ENCODE data around the gene HES3.

HES3 gene

DNA sequence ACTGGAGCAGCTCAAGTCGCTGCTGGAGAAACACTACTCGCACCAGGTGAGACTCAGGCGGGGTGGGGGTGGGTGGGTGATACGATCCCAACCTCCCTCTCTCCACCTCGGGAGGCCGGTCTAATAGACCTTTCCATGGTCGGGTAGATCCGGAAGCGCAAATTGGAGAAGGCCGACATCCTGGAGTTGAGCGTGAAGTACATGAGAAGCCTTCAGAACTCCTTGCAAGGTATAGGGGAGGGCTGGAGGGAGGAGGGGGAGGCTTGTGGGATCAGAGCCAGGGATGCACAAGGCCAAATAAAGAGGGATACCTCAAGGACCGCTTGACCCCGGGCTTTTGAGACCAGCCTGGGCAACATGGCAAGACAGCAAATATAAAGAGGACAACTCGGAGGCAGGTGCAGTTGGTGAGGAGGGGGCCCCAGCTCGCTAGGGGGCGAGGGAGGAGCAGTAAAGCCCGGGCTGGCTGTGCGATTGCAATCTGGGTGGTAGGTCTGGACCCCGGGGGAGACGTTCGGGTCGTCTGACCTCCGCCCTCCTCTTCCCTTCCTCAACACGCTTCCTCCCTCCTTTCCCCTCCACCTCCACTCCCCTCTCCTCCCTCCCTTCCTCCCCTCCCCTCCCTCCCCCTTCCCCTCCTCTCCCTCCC lies 546 bp downstream of the HES3 start:
- H3K9me3 ChIP-seq (ENCODE audit: severe bottlenecking) = no peaks in the 10 kb centered on the region
- H3K27me3 ChIP-seq (ENCODE audit: insufficient read depth, low read depth, severe bottlenecking) = no peaks in the 10 kb centered on the region
- TF ChIP-seq, protein P1, sequence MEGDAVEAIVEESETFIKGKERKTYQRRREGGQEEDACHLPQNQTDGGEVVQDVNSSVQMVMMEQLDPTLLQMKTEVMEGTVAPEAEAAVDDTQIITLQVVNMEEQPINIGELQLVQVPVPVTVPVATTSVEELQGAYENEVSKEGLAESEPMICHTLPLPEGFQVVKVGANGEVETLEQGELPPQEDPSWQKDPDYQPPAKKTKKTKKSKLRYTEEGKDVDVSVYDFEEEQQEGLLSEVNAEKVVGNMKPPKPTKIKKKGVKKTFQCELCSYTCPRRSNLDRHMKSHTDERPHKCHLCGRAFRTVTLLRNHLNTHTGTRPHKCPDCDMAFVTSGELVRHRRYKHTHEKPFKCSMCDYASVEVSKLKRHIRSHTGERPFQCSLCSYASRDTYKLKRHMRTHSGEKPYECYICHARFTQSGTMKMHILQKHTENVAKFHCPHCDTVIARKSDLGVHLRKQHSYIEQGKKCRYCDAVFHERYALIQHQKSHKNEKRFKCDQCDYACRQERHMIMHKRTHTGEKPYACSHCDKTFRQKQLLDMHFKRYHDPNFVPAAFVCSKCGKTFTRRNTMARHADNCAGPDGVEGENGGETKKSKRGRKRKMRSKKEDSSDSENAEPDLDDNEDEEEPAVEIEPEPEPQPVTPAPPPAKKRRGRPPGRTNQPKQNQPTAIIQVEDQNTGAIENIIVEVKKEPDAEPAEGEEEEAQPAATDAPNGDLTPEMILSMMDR (IDR thresholded peaks at IDR 0.05; ENCODE audit: low read depth, low read length) = 0 out of 2 replicates have a peak, but pooled peaks have one; percentile 12
- H3K36me3 ChIP-seq = no peaks in the 10 kb centered on the region
- H3K4me3 ChIP-seq (ENCODE audit: low read depth, low read length) = peak overlapping the region; percentile 77; the same call in 1 of the 2 replicates
- 0 out of 2 replicates have a peak overlapping the region, but pooled peaks have one; percentile 39 for H3K27ac ChIP-seq
- no peak for DNase-seq

DNA sequence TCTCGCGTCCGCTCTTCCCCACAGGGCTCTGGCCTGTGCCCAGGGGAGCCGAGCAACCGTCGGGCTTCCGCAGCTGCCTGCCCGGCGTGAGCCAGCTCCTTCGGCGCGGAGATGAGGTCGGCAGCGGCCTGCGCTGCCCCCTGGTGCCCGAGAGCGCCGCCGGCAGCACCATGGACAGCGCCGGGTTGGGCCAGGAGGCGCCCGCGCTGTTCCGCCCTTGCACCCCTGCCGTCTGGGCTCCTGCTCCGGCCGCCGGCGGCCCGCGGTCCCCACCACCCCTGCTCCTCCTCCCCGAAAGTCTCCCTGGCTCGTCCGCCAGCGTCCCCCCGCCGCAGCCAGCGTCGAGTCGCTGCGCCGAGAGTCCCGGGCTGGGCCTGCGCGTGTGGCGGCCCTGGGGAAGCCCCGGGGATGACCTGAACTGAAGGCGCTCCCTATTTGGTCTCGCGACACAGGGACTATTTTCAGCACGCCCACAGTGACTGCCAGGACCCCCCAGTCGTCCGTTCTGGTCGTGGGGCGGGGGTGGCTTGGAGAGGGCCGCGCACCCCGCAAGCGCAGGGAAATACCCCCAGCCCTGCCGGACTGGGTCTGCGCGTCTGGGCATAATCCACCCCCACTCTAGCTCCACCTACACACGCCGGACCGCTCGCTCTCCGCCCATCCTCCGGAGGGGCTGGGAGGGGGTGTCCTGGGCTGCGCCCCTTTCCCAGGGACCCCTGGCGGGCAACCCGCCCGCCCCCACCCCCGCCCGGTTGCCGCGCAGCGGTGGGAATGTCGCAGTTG lies 1.3 kb downstream of the HES3 start:
- Histone ChIP-seq H3K9me3 (ENCODE audit: severe bottlenecking) (no peaks in the 10 kb centered on the region), H3K27ac (peak overlapping the region; percentile 63), H3K36me3 (no peaks in the 10 kb centered on the region), H3K4me3 (ENCODE audit: low read depth, low read length) (peak overlapping the region; percentile 77), H3K27me3 (ENCODE audit: insufficient read depth, low read depth, severe bottlenecking) (no peaks in the 10 kb centered on the region)
- TF ChIP-seq, protein P1 (IDR thresholded peaks at IDR 0.05; ENCODE audit: low read depth, low read length) = peak; percentile 90
- peak; percentile 83 for DNase-seq

DNA sequence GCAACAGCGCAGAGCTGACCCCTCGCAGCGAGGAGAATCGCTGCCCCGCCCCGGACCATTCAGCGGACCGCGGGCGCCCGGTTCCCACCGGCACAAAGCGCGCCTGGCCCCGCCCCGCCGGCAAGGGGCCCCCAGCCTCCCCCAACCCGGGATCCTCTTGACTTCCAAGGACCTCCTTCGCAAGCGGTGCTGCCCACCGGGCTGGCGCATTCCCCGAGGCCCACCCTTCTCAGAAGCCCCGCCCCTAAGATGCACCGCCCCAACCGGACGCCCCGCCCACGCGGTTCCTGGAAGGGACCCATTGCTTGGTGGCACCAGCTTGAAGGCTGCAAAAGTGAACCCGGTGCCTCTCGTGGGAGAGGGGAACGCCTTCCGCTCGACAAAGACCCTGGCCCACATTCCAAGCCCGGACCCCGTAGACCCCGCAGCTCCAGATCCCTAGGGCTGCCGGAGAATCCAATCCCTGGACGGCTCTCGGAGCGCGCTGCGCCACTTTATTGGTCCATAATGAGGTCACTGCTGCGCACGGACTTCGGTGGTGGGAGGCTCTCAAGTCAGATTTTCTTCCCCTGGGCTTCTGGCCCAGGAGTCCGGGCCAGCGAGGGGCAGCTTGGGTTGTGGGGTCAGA lies 2.0 kb downstream of the HES3 start:
- DNase-seq = peak; percentile 94
- H3K4me3 ChIP-seq (ENCODE audit: low read depth, low read length) = peak overlapping the region; percentile 77
- H3K27me3 ChIP-seq (ENCODE audit: insufficient read depth, low read depth, severe bottlenecking) = no peaks in the 10 kb centered on the region
- no peaks in the 10 kb centered on the region for H3K9me3 ChIP-seq (ENCODE audit: severe bottlenecking)
- no peaks in the 10 kb centered on the region for H3K36me3 ChIP-seq
- TF ChIP-seq, protein P1 (IDR thresholded peaks at IDR 0.05; ENCODE audit: low read depth, low read length) = no peak
- H3K27ac ChIP-seq = peak overlapping the region; percentile 63

DNA sequence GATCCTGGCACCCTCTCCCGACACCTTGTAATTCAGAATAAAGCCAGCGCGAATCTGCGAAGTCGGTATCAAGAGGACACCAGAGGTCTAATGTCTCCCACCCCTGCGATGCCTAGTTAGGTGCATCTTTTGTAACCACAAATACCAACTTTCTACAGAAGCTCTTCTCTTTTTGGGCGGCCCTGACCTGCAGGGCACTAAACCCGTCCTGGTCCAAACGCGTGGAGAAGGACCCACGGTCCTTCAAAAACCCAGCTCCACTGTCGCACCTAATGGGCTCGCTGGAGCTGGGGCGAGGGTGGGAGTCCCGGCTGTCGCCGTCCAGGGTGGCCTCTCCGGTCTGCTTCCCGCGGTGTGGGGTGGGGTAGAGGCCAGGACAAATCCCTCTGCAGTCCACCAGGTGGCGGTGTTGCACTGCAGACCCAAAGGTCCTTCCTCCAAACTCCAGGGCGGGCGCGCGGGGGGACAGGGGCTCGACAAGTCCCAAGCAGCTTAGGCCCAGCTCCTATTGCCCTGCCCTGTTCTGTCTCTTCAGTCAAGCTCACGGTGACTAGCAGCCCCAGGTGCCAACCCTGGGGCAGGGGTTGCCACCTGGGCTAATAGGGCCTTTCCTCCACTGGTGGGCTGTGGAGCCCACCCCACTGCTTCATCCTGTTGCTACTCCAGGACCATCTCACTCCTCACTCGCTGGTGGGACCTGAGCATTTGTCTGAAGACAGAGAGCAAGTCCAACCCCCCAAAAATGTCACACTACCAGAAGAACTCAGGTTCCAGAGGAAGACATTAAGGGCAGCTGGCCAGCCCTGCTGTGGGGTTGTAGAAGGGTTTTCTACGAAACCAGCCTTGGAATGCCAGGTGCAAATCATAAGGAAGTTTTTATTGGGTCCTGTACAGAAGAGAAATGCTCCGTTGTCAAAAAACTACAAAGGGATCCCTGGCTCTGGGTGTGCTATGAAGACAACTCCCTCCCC lies 2.8 kb downstream of the HES3 start:
- TF ChIP-seq, protein P1 (IDR thresholded peaks at IDR 0.05; ENCODE audit: low read depth, low read length) = peak; percentile 94
- Histone ChIP-seq H3K9me3 (ENCODE audit: severe bottlenecking) (no peaks in the 10 kb centered on the region), H3K36me3 (no peaks in the 10 kb centered on the region), H3K27me3 (ENCODE audit: insufficient read depth, low read depth, severe bottlenecking) (no peaks in the 10 kb centered on the region), H3K4me3 (ENCODE audit: low read depth, low read length) (peak overlapping the region; percentile 77), H3K27ac (peak overlapping the region; percentile 48)
- DNase-seq = peak; percentile 95

DNA sequence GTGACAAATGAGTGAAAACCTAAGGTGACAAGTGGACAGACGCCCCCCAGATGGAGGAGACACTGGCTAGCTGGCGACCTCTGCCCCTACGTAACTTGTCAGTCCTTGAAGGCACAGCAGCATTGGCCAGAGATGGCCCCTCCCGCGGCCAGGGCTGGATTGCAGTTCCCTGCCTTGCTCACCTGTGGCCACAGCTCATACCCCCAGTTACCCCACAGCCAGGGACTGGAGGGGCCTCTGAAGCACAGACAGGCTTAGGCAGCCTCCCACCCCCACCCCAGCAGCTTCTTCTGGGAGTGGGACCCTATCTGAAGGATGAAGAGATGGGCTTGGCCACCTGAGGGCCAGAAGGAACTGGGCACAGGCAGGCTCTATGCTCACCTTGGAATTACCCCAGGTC lies 3.7 kb downstream of the HES3 start:
- TF ChIP-seq, protein P1 (IDR thresholded peaks at IDR 0.05; ENCODE audit: low read depth, low read length) = no peak
- H3K9me3 ChIP-seq (ENCODE audit: severe bottlenecking) = no peaks in the 10 kb centered on the region
- H3K36me3 ChIP-seq = no peaks in the 10 kb centered on the region
- DNase-seq = no peak
- no peak overlapping the region for H3K4me3 ChIP-seq (ENCODE audit: low read depth, low read length)
- no peaks in the 10 kb centered on the region for H3K27me3 ChIP-seq (ENCODE audit: insufficient read depth, low read depth, severe bottlenecking)
- no peak overlapping the region for H3K27ac ChIP-seq
